GM18870 (cell line): ENCODE measurements around the gene AP4M1.

Experiments
- ATAC-seq: cut with Tn5 transposase; IDR thresholded peaks from one replicate; pipeline ENCODE4 v1.9.1; 2021; ENCODE audit warnings: moderate library complexity; ENCODE audit not compliant: unreplicated experiment

AP4M1 gene

GRCh38 chr7:100157334-100158228 lies 56.1 kb downstream of the AP4M1 start:
- ATAC-seq, result no peak
